ENCODE results near the gene PGR. TPM values are rescaled to one million over a fixed set of nuclear protein-coding genes. Genes with fewer than 3 reads are reported as not detected.

PGR gene
- total and polyA plus RNA-seq, 10 donors = 0.13 to 7.7 (median 2.5) TPM

DNA sequence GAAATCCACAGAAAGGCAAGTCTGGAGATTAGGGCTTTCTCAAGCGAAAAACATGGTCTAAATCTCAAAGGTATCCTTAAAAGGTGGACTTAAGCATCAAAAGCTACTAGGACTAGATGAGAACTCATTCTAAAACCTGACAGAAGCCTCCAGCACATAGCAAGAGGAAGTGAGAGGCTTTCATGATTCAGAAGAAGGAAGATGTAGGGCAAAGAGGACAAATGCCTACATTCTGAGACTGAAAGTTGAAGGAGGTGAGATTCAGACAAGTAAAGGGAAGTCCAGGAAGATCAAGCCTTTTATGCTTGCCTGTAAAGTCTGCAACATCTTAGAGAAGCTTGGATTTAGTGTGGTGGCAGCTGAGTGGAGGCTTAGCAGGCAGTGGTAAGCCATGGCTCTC, 98.9 kb downstream of the PGR start:
- WGBS, 5 donors = 61 to 80% (median 74%) methylated on average over 1 of the region's 1 CpG

DNA sequence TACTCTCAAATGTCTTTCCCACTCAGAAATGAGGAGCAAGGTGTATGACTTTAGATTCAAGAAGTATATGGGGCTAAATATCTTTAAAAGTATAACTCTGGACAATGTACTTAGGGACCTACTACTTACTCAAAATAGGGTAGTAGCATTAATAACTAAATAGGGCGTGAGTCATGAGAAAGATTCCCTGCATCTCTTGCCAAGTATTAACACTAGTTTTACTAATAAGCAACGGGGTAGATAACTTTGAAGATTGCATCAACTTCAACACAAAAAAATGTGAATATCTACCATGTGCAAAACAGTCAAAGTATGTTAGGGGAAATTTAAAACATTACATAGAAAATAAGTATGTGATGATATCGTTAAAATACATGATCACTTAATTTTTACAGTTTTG, 99.6 kb downstream of the PGR start:
- no peaks in the 10 kb centered on the region for H3K27me3 ChIP-seq (replicated peaks in 1 of 7)
- intact Hi-C loops (cut with DNase I; ENCODE audit: low total_unique reads) = no loop called here
- no peak overlapping the region for H3K4me3 ChIP-seq
- H3K4me1 ChIP-seq = no peaks in the 10 kb centered on the region
- H3K9me3 ChIP-seq = no peaks in the 10 kb centered on the region
- DNase-seq = no peak
- no peak overlapping the region for H3K27ac ChIP-seq
- WGBS, 5 donors = 57 to 82% (median 78%) methylated on average over 3 of the region's 3 CpGs
- no peaks in the 10 kb centered on the region for H3K36me3 ChIP-seq
- TF ChIP-seq POLR2A (IDR thresholded peaks at IDR 0.05) (no peak), POLR2AphosphoS5 (IDR thresholded peaks at IDR 0.05) (no peak)
- TF ChIP-seq, protein P1, sequence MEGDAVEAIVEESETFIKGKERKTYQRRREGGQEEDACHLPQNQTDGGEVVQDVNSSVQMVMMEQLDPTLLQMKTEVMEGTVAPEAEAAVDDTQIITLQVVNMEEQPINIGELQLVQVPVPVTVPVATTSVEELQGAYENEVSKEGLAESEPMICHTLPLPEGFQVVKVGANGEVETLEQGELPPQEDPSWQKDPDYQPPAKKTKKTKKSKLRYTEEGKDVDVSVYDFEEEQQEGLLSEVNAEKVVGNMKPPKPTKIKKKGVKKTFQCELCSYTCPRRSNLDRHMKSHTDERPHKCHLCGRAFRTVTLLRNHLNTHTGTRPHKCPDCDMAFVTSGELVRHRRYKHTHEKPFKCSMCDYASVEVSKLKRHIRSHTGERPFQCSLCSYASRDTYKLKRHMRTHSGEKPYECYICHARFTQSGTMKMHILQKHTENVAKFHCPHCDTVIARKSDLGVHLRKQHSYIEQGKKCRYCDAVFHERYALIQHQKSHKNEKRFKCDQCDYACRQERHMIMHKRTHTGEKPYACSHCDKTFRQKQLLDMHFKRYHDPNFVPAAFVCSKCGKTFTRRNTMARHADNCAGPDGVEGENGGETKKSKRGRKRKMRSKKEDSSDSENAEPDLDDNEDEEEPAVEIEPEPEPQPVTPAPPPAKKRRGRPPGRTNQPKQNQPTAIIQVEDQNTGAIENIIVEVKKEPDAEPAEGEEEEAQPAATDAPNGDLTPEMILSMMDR (IDR thresholded peaks at IDR 0.05 in 8 of 11, conservative IDR thresholded peaks at IDR 0.05 in 3 of 11) = no peak

More for the DNA sequence above, 98.9 kb downstream of the PGR start:
- no peaks in the 10 kb centered on the region for H3K27me3 ChIP-seq (replicated peaks in 1 of 7)
- no peaks in the 10 kb centered on the region for H3K36me3 ChIP-seq
- TF ChIP-seq POLR2AphosphoS5 (IDR thresholded peaks at IDR 0.05) (no peak), POLR2A (IDR thresholded peaks at IDR 0.05) (no peak)
- TF ChIP-seq, protein P1 (IDR thresholded peaks at IDR 0.05 in 8 of 11, conservative IDR thresholded peaks at IDR 0.05 in 3 of 11) = no peak
- H3K4me1 ChIP-seq = no peaks in the 10 kb centered on the region
- H3K4me3 ChIP-seq = no peak overlapping the region
- H3K27ac ChIP-seq = no peak overlapping the region
- no peak for DNase-seq
- H3K9me3 ChIP-seq = no peaks in the 10 kb centered on the region
- intact Hi-C loops (cut with DNase I; ENCODE audit: low total_unique reads) = no loop called here

DNA sequence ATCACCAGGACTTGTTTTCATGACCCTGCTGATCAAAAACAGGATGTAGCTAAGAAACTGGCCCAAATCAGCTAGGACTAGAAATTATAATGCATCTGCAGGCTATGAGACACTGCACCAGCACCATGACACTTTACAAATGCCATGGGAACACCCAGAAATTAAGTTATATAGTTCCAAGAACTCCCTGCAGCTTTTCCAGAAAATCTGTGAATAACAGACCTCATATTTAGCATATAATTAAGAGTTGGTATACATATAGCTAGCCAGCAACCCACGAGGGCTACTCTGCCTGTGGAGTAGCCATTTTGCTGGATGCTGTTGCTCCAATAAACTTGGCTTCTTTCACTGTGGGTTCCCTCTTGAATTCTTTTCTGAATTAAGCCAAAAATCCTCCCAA, 101.0 kb downstream of the PGR start:
- no peaks in the 10 kb centered on the region for H3K36me3 ChIP-seq
- H3K9me3 ChIP-seq = no peaks in the 10 kb centered on the region
- H3K27me3 ChIP-seq (replicated peaks in 1 of 7) = no peaks in the 10 kb centered on the region
- H3K4me3 ChIP-seq = no peak overlapping the region
- intact Hi-C loops (cut with DNase I; ENCODE audit: low total_unique reads) = no loop called here
- 58 to 64% (median 59%) methylated on average over 1 of the region's 1 CpG for WGBS, 5 donors
- no peak overlapping the region for H3K27ac ChIP-seq
- no peak for DNase-seq
- TF ChIP-seq, protein P1 (IDR thresholded peaks at IDR 0.05 in 8 of 11, conservative IDR thresholded peaks at IDR 0.05 in 3 of 11) = no peak
- TF ChIP-seq POLR2A (IDR thresholded peaks at IDR 0.05) (no peak), POLR2AphosphoS5 (IDR thresholded peaks at IDR 0.05) (no peak)
- H3K4me1 ChIP-seq = no peaks in the 10 kb centered on the region

DNA sequence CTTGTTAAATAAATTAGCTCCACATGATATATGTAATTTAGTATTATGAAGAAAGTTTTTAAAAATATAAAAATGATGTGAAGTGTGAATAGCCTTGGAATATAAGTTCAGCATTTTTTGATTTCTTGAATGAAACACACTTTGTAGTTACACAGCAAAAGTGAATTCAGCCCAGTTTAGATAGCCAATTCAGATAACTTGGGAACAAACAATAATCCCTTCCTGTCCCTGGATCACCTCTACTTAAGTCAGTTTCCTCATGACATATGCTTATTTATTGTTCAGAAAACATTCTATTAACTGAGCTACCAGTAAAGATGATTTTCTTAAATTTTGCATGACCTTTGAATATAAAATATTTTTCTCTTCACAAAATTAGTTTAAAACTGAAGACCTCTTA, 107.4 kb downstream of the PGR start:
- Histone ChIP-seq H3K9me3 (no peaks in the 10 kb centered on the region), H3K4me3 (no peak overlapping the region), H3K27ac (no peak overlapping the region), H3K27me3 (replicated peaks in 1 of 7) (no peaks in the 10 kb centered on the region), H3K4me1 (no peaks in the 10 kb centered on the region), H3K36me3 (no peaks in the 10 kb centered on the region)
- TF ChIP-seq POLR2A (IDR thresholded peaks at IDR 0.05) = no peak
- no peak for TF ChIP-seq POLR2AphosphoS5 (IDR thresholded peaks at IDR 0.05)
- TF ChIP-seq, protein P1 (IDR thresholded peaks at IDR 0.05 in 8 of 11, conservative IDR thresholded peaks at IDR 0.05 in 3 of 11) = no peak
- intact Hi-C loops (cut with DNase I; ENCODE audit: low total_unique reads) = no loop called here
- DNase-seq = no peak

Measured in spleen (tissue), 11 donors.